ENCODE results near the gene TBXAS1.
"Not testable (repeated sequence)": the region's sequence is repeated elsewhere in the genome, so short reads cannot be mapped to it uniquely, and the experiment has no call there.

Gene TBXAS1

GRCh38 chr7:139901901-139902300 is 72.8 kb downstream of the TBXAS1 start:
- Mint-ChIP-seq H3K4me3 (no peak overlapping the region), H3K36me3 (no peaks in the 10 kb centered on the region), H3K4me1 (no peaks in the 10 kb centered on the region), H3K27ac (no peak overlapping the region), H3K9me3 (peaks cover 2% of the 10 kb centered on the region)
- ATAC-seq (no peak), DNase-seq (ENCODE audit: low spot score in 2 of 2) (no peak)

GRCh38 chr7:139902436-139903102 is 73.5 kb downstream of the TBXAS1 start:
- ATAC-seq (no peak), DNase-seq (ENCODE audit: low spot score in 2 of 2) (no peak)
- H3K9me3 Mint-ChIP-seq: peaks cover 2% of the 10 kb centered on the region
- H3K36me3 Mint-ChIP-seq: no peaks in the 10 kb centered on the region
- no peak overlapping the region for H3K27ac Mint-ChIP-seq
- H3K4me1 Mint-ChIP-seq: no peaks in the 10 kb centered on the region
- H3K4me3 Mint-ChIP-seq: no peak overlapping the region

- not testable (repeated sequence) for H3K9me3 Mint-ChIP-seq; H3K4me1 Mint-ChIP-seq; H3K27ac Mint-ChIP-seq; DNase-seq (ENCODE audit: low spot score in 2 of 2); H3K36me3 Mint-ChIP-seq; ATAC-seq; H3K4me3 Mint-ChIP-seq
These were observed 74.0 kb downstream of the TBXAS1 start for GRCh38 chr7:139903103-139903477.

GRCh38 chr7:139906879-139907278 is 77.8 kb downstream of the TBXAS1 start:
- peaks cover 2% of the 10 kb centered on the region for H3K9me3 Mint-ChIP-seq
- H3K27ac Mint-ChIP-seq: no peak overlapping the region
- no peaks in the 10 kb centered on the region for H3K36me3 Mint-ChIP-seq
- no peaks in the 10 kb centered on the region for H3K4me1 Mint-ChIP-seq
- DNase-seq (ENCODE audit: low spot score in 2 of 2) (no peak), ATAC-seq (no peak)
- H3K4me3 Mint-ChIP-seq: no peak overlapping the region

- Mint-ChIP-seq H3K4me3 (no peak overlapping the region), H3K9me3 (peaks cover 2% of the 10 kb centered on the region)
- no peak for ATAC-seq
These were observed 79.7 kb downstream of the TBXAS1 start for GRCh38 chr7:139908792-139909191.

GRCh38 chr7:139909379-139910050 is 80.5 kb downstream of the TBXAS1 start:
- no peak overlapping the region for H3K4me3 Mint-ChIP-seq
- DNase-seq (ENCODE audit: low spot score in 2 of 2) (no peak), ATAC-seq (no peak)
- no peaks in the 10 kb centered on the region for H3K36me3 Mint-ChIP-seq
- no peaks in the 10 kb centered on the region for H3K4me1 Mint-ChIP-seq
- no peak overlapping the region for H3K27ac Mint-ChIP-seq
- peaks cover 2% of the 10 kb centered on the region for H3K9me3 Mint-ChIP-seq

More at GRCh38 chr7:139908792-139909191, 79.7 kb downstream of the TBXAS1 start:
- DNase-seq (ENCODE audit: low spot score in 2 of 2): no peak
- H3K27ac Mint-ChIP-seq: no peak overlapping the region
- H3K4me1 Mint-ChIP-seq: no peaks in the 10 kb centered on the region
- H3K36me3 Mint-ChIP-seq: no peaks in the 10 kb centered on the region

GRCh38 chr7:139913021-139913844 is 84.2 kb downstream of the TBXAS1 start:
- DNase-seq (ENCODE audit: low spot score in 2 of 2) (no peak), ATAC-seq (no peak)
- H3K4me1 Mint-ChIP-seq: peaks cover 27% of the 10 kb centered on the region
- no peaks in the 10 kb centered on the region for H3K9me3 Mint-ChIP-seq
- H3K36me3 Mint-ChIP-seq: no peaks in the 10 kb centered on the region
- H3K27ac Mint-ChIP-seq: no peak overlapping the region
- H3K4me3 Mint-ChIP-seq: no peak overlapping the region

GRCh38 chr7:139913845-139914135 is 84.7 kb downstream of the TBXAS1 start:
- Mint-ChIP-seq H3K27ac (no peak overlapping the region), H3K9me3 (no peaks in the 10 kb centered on the region), H3K4me3 (no peak overlapping the region), H3K4me1 (peaks cover 27% of the 10 kb centered on the region), H3K36me3 (no peaks in the 10 kb centered on the region)
- no peak for ATAC-seq
- DNase-seq (ENCODE audit: low spot score in 2 of 2): no peak

GRCh38 chr7:139914306-139915267 is 85.5 kb downstream of the TBXAS1 start:
- DNase-seq (ENCODE audit: low spot score in 2 of 2) (no peak), ATAC-seq (no peak)
- no peaks in the 10 kb centered on the region for H3K9me3 Mint-ChIP-seq
- H3K4me3 Mint-ChIP-seq: no peak overlapping the region
- H3K36me3 Mint-ChIP-seq: no peaks in the 10 kb centered on the region
- no peak overlapping the region for H3K27ac Mint-ChIP-seq
- peaks cover 27% of the 10 kb centered on the region for H3K4me1 Mint-ChIP-seq

GRCh38 chr7:139915268-139915863 is 86.3 kb downstream of the TBXAS1 start:
- H3K36me3 Mint-ChIP-seq: no peaks in the 10 kb centered on the region
- H3K4me1 Mint-ChIP-seq: peaks cover 27% of the 10 kb centered on the region
- no peak overlapping the region for H3K4me3 Mint-ChIP-seq
- DNase-seq (ENCODE audit: low spot score in 2 of 2) (no peak), ATAC-seq (no peak)
- H3K27ac Mint-ChIP-seq: no peak overlapping the region
- H3K9me3 Mint-ChIP-seq: no peaks in the 10 kb centered on the region

- peak overlapping the region; percentile 74 for H3K27ac Mint-ChIP-seq
- DNase-seq (ENCODE audit: low spot score in 2 of 2) (peak; percentile 51 to 85), ATAC-seq (peak; percentile 98)
- H3K9me3 Mint-ChIP-seq: no peaks in the 10 kb centered on the region
- peak overlapping the region; percentile 30 for H3K4me3 Mint-ChIP-seq
- H3K4me1 Mint-ChIP-seq: peaks cover 27% of the 10 kb centered on the region
- H3K36me3 Mint-ChIP-seq: no peaks in the 10 kb centered on the region
These were observed 87.0 kb downstream of the TBXAS1 start for GRCh38 chr7:139915864-139916716.

- H3K4me1 Mint-ChIP-seq: peaks cover 27% of the 10 kb centered on the region
- H3K9me3 Mint-ChIP-seq: no peaks in the 10 kb centered on the region
- H3K27ac Mint-ChIP-seq: peak overlapping the region; percentile 74
- DNase-seq (ENCODE audit: low spot score in 2 of 2) (no peak), ATAC-seq (no peak)
- H3K4me3 Mint-ChIP-seq: peak overlapping the region; percentile 30
- no peaks in the 10 kb centered on the region for H3K36me3 Mint-ChIP-seq
These were observed 87.8 kb downstream of the TBXAS1 start for GRCh38 chr7:139916717-139917395.

GRCh38 chr7:139917851-139918250 is 88.8 kb downstream of the TBXAS1 start:
- H3K4me1 Mint-ChIP-seq: peaks cover 27% of the 10 kb centered on the region
- no peaks in the 10 kb centered on the region for H3K36me3 Mint-ChIP-seq
- H3K27ac Mint-ChIP-seq: no peak overlapping the region
- no peak overlapping the region for H3K4me3 Mint-ChIP-seq
- DNase-seq (ENCODE audit: low spot score in 2 of 2) (no peak), ATAC-seq (no peak)
- no peaks in the 10 kb centered on the region for H3K9me3 Mint-ChIP-seq

Data from stimulated activated effector memory CD8-positive, alpha-beta T cell treated with anti-CD3 and anti-CD28 coated beads, Interleukin-12 subunit alpha, Interleukin-12 subunit beta, amount 100 ng/mL, for 72 hours (primary cell).